ENCODE results near the gene CDK14. TPM values are rescaled to one million over a fixed set of nuclear protein-coding genes. Genes with fewer than 3 reads are reported as not detected.
A peak's percentile ranks its signal among the peaks of the same experiment; 100 is the strongest.

The CDK14 gene
- total RNA-seq, 4 donors from 2014 or later, result 22.2 to 36.3 (median 28.6) TPM

- peaks cover 0 to 10% (median 0%) of the 10 kb centered on the region in 4 donors for H3K4me1 ChIP-seq
- H3K9me3 ChIP-seq, result no peaks in the 10 kb centered on the region
- no peak overlapping the region for H3K4me3 ChIP-seq
- TF ChIP-seq POLR2A (IDR thresholded peaks at IDR 0.05) (no peak), EP300 (IDR thresholded peaks at IDR 0.05) (no peak), CTCF (IDR thresholded peaks at IDR 0.05) (no peak)
- no peak for DNase-seq (ENCODE audit: low spot score in 2 of 2)
- H3K27ac ChIP-seq, result no peak overlapping the region
- 53 to 71% methylated on average over 1 of the region's 1 CpG for WGBS, 2 donors
- no peaks in the 10 kb centered on the region for H3K27me3 ChIP-seq
- H3K36me3 ChIP-seq, result no peaks in the 10 kb centered on the region
These were observed 492.6 kb downstream of the CDK14 start for GRCh38 chr7:91088691-91089090.

GRCh38 chr7:91089382-91089963 is 493.4 kb downstream of the CDK14 start:
- peak overlapping the region in 2 of 4 donors; percentile 17 to 38 for H3K4me3 ChIP-seq
- DNase-seq (ENCODE audit: low spot score in 2 of 2), result peak in 1 of 2 donors; percentile 27
- no peaks in the 10 kb centered on the region for H3K9me3 ChIP-seq
- H3K36me3 ChIP-seq, result no peaks in the 10 kb centered on the region
- no peak overlapping the region for H3K27ac ChIP-seq
- TF ChIP-seq POLR2A (IDR thresholded peaks at IDR 0.05), result no peak
- peak; percentile 53 to 75 (median 68) for TF ChIP-seq CTCF (IDR thresholded peaks at IDR 0.05)
- TF ChIP-seq EP300 (IDR thresholded peaks at IDR 0.05), result no peak
- WGBS, 2 donors, result 4 to 6% methylated on average over 5 of the region's 5 CpGs
- H3K27me3 ChIP-seq, result no peaks in the 10 kb centered on the region
- peaks cover 0 to 2% (median 0%) of the 10 kb centered on the region in 4 donors for H3K4me1 ChIP-seq

- Histone ChIP-seq H3K4me1 (no peaks in the 10 kb centered on the region), H3K36me3 (no peaks in the 10 kb centered on the region), H3K9me3 (no peaks in the 10 kb centered on the region), H3K4me3 (no peak overlapping the region), H3K27ac (no peak overlapping the region), H3K27me3 (no peaks in the 10 kb centered on the region)
- TF ChIP-seq CTCF (IDR thresholded peaks at IDR 0.05), result no peak
- no peak for TF ChIP-seq EP300 (IDR thresholded peaks at IDR 0.05)
- no peak for TF ChIP-seq POLR2A (IDR thresholded peaks at IDR 0.05)
- 97% methylated on average over 7 of the region's 7 CpGs for WGBS, 2 donors
- no peak for DNase-seq (ENCODE audit: low spot score in 2 of 2)
These were observed 494.6 kb downstream of the CDK14 start for GRCh38 chr7:91090684-91091083.

- Histone ChIP-seq H3K4me1 (no peaks in the 10 kb centered on the region), H3K27ac (no peak overlapping the region), H3K4me3 (no peak overlapping the region), H3K36me3 (no peaks in the 10 kb centered on the region), H3K27me3 (no peaks in the 10 kb centered on the region), H3K9me3 (no peaks in the 10 kb centered on the region)
- TF ChIP-seq CTCF (IDR thresholded peaks at IDR 0.05), result no peak
- TF ChIP-seq POLR2A (IDR thresholded peaks at IDR 0.05), result no peak
- TF ChIP-seq EP300 (IDR thresholded peaks at IDR 0.05), result no peak
- 92 to 93% methylated on average over 4 of the region's 4 CpGs for WGBS, 2 donors
- no peak for DNase-seq (ENCODE audit: low spot score in 2 of 2)
These were observed 495.5 kb downstream of the CDK14 start for GRCh38 chr7:91091631-91092030.

- H3K27ac ChIP-seq, result no peak overlapping the region
- TF ChIP-seq EP300 (IDR thresholded peaks at IDR 0.05), result no peak
- TF ChIP-seq POLR2A (IDR thresholded peaks at IDR 0.05), result no peak
- no peak for TF ChIP-seq CTCF (IDR thresholded peaks at IDR 0.05)
These were observed 497.1 kb downstream of the CDK14 start for GRCh38 chr7:91093181-91093580.

More at GRCh38 chr7:91093181-91093580, 497.1 kb downstream of the CDK14 start:
- Histone ChIP-seq H3K4me1 (peaks cover 0 to 4% (median 0%) of the 10 kb centered on the region in 4 donors), H3K9me3 (no peaks in the 10 kb centered on the region), H3K4me3 (no peak overlapping the region), H3K27me3 (no peaks in the 10 kb centered on the region), H3K36me3 (no peaks in the 10 kb centered on the region)
- WGBS, 2 donors, result 95 to 99% methylated on average over 3 of the region's 3 CpGs
- DNase-seq (ENCODE audit: low spot score in 2 of 2), result no peak
